ENCODE measurements around the gene SP140. TPM values are rescaled to one million over a fixed set of nuclear protein-coding genes. Genes with fewer than 3 reads are reported as not detected.

SP140 gene
- total RNA-seq (ENCODE audit: unreplicated experiment), result not detected
- long read RNA-seq, result 0 reads

DNA sequence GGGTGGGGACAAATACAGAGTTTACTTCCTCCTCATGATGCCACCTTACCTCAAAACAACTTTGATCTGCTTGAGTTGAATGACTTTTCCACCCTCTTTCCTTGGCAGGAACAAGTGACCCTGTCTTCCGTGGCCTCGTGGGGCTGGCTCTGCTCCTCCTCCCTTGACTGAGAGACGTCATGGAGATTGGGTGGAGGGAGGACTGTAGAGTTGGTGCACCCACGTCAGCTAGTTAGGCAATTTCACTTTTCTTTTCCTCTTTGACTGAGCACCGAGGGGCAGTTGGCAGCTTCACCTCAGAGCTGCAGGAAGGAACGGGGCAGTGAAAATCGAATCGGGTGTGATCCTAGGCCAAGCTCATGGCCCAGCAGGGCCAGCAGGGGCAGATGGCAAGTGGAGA lies at the start of gene SP140:
TSS of gene SP140 (plus strand) at position 251 of the 400 bp plus-strand sequence. CDS start at position 360, 109 bp downstream.
- no peaks in the 10 kb centered on the region for H3K4me1 Mint-ChIP-seq (ENCODE audit: low read depth, unreplicated experiment)
- H3K36me3 Mint-ChIP-seq (ENCODE audit: unreplicated experiment), result no peaks in the 10 kb centered on the region
- H3K9me3 Mint-ChIP-seq (ENCODE audit: unreplicated experiment), result no peaks in the 10 kb centered on the region
- H3K27me3 Mint-ChIP-seq (ENCODE audit: unreplicated experiment), result no peaks in the 10 kb centered on the region
- no peak for DNase-seq
- TF ChIP-seq CTCF (IDR thresholded peaks at IDR 0.05; ENCODE audit: partially characterized antibody, unreplicated experiment), result no peak
- H3K27ac Mint-ChIP-seq (ENCODE audit: unreplicated experiment), result no peak within 1 kb of the TSS
- no peak within 1 kb of the TSS for H3K4me3 Mint-ChIP-seq (ENCODE audit: unreplicated experiment)

DNA sequence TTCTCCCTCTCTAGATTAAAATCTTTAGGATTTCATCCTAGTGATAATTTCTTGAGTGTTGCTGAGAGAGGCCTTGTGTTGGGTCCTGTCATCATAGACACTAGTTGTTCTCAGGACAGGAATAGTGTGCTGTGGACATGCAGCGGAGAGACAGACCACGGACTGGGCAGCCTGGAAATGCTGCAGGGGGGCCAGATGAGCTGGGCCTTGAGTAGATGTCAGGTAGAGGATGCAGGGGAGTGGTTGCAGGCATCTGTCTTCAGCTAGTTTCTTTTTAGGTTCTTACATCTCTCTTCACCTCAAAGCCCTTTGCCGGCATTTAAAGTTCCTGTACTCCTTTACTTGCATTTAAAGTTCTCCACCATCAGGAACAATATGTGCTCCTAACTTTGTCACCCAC lies 48.5 kb upstream of the SP140 start:
- H3K27me3 Mint-ChIP-seq (ENCODE audit: unreplicated experiment), result peaks cover 1% of the 10 kb centered on the region
- no peaks in the 10 kb centered on the region for H3K36me3 Mint-ChIP-seq (ENCODE audit: unreplicated experiment)
- H3K4me1 Mint-ChIP-seq (ENCODE audit: low read depth, unreplicated experiment), result peaks cover 1% of the 10 kb centered on the region
- no peak overlapping the region for H3K4me3 Mint-ChIP-seq (ENCODE audit: unreplicated experiment)
- TF ChIP-seq CTCF (IDR thresholded peaks at IDR 0.05; ENCODE audit: partially characterized antibody, unreplicated experiment), result no peak
- H3K27ac Mint-ChIP-seq (ENCODE audit: unreplicated experiment), result no peak overlapping the region
- DNase-seq, result no peak
- peaks cover 2% of the 10 kb centered on the region for H3K9me3 Mint-ChIP-seq (ENCODE audit: unreplicated experiment)

- Mint-ChIP-seq H3K27ac (ENCODE audit: unreplicated experiment) (no peak overlapping the region), H3K4me3 (ENCODE audit: unreplicated experiment) (no peak overlapping the region)
- no peak for DNase-seq
Measured at GRCh38 chr2:230178546-230179485, 46.7 kb upstream of the SP140 start.

GRCh38 chr2:230179907-230180306 lies 45.6 kb upstream of the SP140 start:
- TF ChIP-seq CTCF (IDR thresholded peaks at IDR 0.05; ENCODE audit: partially characterized antibody, unreplicated experiment), result no peak
- no peak overlapping the region for H3K4me3 Mint-ChIP-seq (ENCODE audit: unreplicated experiment)
- no peak overlapping the region for H3K27ac Mint-ChIP-seq (ENCODE audit: unreplicated experiment)
- H3K9me3 Mint-ChIP-seq (ENCODE audit: unreplicated experiment), result peaks cover 2% of the 10 kb centered on the region
- no peak for DNase-seq
- H3K27me3 Mint-ChIP-seq (ENCODE audit: unreplicated experiment), result peaks cover 1% of the 10 kb centered on the region
- H3K36me3 Mint-ChIP-seq (ENCODE audit: unreplicated experiment), result no peaks in the 10 kb centered on the region
- H3K4me1 Mint-ChIP-seq (ENCODE audit: low read depth, unreplicated experiment), result peaks cover 1% of the 10 kb centered on the region

More at GRCh38 chr2:230178546-230179485, 46.7 kb upstream of the SP140 start:
- peaks cover 1% of the 10 kb centered on the region for H3K27me3 Mint-ChIP-seq (ENCODE audit: unreplicated experiment)
- no peaks in the 10 kb centered on the region for H3K36me3 Mint-ChIP-seq (ENCODE audit: unreplicated experiment)
- H3K9me3 Mint-ChIP-seq (ENCODE audit: unreplicated experiment), result peaks cover 2% of the 10 kb centered on the region
- TF ChIP-seq CTCF (IDR thresholded peaks at IDR 0.05; ENCODE audit: partially characterized antibody, unreplicated experiment), result no peak
- peaks cover 1% of the 10 kb centered on the region for H3K4me1 Mint-ChIP-seq (ENCODE audit: low read depth, unreplicated experiment)

GRCh38 chr2:230181195-230181594 lies 44.3 kb upstream of the SP140 start:
- Mint-ChIP-seq H3K27me3 (ENCODE audit: unreplicated experiment) (peaks cover 1% of the 10 kb centered on the region), H3K27ac (ENCODE audit: unreplicated experiment) (no peak overlapping the region), H3K4me1 (ENCODE audit: low read depth, unreplicated experiment) (peaks cover 1% of the 10 kb centered on the region), H3K4me3 (ENCODE audit: unreplicated experiment) (no peak overlapping the region), H3K9me3 (ENCODE audit: unreplicated experiment) (peaks cover 2% of the 10 kb centered on the region), H3K36me3 (ENCODE audit: unreplicated experiment) (no peaks in the 10 kb centered on the region)
- TF ChIP-seq CTCF (IDR thresholded peaks at IDR 0.05; ENCODE audit: partially characterized antibody, unreplicated experiment), result no peak
- no peak for DNase-seq

Measured in glutamatergic neuron (in vitro differentiated cells).